HG03457 (cell line): ENCODE measurements around the gene CERS2.
"Not testable (repeated sequence)": the region's sequence is repeated elsewhere in the genome, so short reads cannot be mapped to it uniquely, and the experiment has no call there.

Experiments
- ATAC-seq: cut with Tn5 transposase; IDR thresholded peaks from one replicate; pipeline ENCODE4 v1.9.1; 2021; ENCODE audit warnings: moderate number of reproducible peaks; ENCODE audit not compliant: unreplicated experiment

The CERS2 gene

DNA sequence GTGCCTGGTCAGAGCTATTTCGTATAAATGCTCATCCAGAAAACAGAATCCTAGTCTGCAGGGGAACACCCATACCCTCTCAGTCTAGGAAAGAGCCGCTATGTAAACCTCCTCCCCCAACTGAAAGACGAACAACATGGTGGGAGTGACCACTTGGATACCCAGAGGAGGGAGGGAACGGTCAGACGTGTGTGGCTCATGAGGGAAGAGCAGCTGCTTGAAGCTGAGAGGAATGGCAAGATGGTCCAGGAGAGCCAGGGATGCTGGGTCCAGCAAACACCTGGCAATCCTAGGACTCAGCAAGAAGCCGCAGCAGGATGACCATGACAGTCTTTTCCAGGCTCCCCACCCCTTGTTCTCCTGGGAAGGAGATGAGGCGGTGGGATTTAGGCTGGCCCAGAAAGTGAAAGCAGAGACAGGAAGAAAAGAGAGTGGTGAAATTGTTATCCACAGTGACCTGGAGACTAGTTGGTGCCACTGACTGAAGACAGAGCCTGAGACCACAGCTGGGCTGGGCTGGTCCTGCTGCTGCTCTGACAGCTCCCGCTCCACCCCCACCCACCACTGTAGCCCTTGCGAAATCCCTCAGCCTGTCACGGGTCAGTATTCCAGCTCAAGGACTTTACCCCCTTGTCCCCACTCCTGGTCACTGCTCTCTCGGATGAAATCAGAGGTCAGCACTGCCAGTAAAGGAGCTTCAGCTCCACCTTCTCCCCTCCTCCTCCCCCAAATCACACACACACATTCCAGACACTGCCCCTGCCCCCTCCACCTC lies 3.6 kb downstream of the CERS2 start:
- ATAC-seq = no peak

DNA sequence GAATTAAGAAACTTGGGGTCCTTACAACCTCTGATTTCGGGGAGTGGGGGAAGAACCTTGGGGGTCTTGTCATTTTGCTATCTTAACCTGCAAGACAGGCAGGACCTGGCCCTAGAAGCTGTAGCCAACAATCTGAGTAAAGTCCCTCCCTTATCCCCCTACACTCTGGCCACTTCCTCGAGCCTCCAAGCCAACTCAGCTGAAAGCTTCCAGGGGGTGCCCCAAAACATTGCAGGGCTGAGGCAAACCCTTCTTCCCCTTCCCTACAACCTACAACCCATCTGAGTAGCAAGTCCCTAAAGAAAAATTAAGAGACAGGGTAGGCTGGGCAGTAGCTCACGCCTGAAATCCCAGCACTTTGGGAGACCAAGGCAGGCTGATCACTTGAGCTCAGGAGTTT lies 5.0 kb downstream of the CERS2 start:
- no peak for ATAC-seq

GRCh38 chr1:150968491-150968890 lies 6.1 kb downstream of the CERS2 start:
- no peak for ATAC-seq

- ATAC-seq = no peak
Measured at GRCh38 chr1:150967936-150968335, 6.7 kb downstream of the CERS2 start.

DNA sequence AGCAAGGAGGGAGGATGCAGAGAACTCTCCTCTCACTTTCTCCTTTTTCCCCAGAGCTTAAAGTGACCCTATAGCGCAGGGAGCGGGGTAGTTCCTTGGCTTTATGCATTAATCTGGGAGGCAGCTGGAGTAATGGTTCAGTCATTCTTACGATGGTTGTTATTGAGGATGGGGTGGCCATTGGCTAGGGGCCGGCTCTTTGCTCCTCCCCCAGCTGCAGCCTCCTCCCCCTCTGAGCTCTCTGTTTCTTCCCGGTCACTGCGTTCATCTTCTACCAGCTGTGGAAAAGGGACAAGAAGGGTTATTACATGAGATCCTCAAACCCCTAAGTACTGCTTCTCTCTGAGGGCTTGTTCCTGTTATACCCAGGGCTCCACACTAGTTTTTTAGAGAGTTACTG lies 8.6 kb downstream of the CERS2 start:
- no peak for ATAC-seq

GRCh38 chr1:150965605-150966004 lies 9.0 kb downstream of the CERS2 start:
- ATAC-seq = no peak

DNA sequence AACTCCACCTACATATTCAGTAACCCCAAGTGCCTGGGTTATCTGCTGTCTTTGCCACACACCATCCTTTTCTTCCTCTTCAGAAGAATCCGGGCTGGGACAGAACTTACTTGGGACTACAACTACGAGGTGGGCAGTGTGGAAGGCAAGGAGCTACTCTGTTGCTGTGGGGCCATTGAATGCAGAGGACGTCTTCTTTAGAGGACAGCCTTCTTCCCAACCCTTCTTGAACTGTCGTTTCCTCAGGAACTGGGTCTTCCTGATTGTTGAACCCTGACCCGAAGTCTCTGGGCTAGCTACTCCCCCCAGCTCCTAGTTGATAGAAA lies 10.5 kb downstream of the CERS2 start:
- no peak for ATAC-seq

DNA sequence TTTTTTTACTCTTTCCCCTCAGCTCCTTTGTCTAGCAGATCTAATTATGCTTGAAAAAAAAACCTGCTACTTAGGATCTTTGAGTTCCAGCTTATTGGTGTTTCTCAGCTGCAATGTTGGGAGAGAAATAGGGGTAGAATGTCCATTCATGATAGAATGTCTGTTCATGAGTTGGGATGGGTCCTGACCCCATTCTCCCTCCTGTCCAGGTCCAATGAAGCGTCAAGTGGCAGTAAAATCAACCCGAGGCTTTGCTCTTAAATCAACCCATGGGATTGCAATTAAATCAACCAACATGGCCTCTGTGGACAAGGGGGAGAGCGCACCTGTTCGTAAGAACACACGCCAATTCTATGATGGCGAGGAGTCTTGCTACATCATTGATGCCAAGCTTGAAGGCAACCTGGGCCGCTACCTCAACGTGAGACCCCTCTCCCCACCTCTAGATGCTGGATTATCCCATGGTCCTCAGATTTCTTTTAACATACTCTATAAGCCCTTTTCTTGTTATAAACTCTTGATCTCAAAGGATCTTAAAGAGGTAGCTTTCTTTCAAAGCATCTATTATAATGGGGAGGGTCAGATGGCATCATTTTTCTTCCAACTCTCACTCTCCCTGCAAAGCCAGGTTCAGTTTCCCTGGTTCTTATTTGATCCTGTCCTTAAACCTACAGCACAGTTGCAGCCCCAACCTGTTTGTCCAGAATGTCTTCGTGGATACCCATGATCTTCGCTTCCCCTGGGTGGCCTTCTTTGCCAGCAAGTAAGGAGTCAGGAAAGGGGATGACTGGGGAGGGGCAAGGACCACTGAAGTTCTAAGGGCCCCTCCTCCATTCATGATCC lies 11.1 kb downstream of the CERS2 start:
- ATAC-seq = no peak

- no peak for ATAC-seq
Measured at GRCh38 chr1:150961756-150962155, 12.9 kb downstream of the CERS2 start.

GRCh38 chr1:150960646-150961045 lies 14.0 kb downstream of the CERS2 start:
- ATAC-seq = no peak

DNA sequence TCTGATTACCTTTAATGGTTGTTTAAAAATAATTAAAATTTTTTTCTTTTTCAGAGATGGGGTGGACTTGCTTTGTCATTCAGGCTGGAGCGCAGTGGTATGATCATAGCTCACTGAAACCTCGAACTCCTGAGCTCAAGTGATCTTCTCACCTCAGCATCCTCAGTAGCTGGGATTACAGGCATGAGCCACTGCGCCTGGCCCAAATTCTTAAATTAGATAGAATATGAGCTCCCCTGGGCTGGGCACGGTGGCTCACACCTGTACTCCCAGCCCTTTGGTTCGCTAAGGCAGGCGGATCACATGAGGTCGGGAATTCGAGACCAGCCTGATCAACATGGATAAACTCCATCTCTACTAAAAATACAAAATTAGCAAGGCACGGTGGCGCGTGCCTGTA lies 17.0 kb downstream of the CERS2 start:
- ATAC-seq = no peak

DNA sequence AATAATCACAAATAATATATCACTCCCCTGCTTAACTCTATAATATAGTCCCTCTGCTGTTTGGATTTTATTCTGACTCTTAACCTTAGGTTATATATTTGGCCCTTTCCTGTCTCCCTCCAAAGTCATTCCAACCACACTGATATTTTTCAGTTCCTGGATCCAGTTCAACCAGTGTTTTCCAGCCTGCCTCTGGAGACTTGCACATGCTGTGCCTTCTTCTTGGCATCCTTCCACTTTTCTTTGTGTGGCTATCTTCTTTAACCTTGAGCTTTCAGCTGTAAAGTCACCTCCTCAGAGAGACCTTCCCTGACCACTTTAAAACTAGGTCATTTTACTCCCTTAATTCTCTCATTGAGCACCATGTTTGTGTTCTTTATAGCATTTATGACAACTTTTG lies 19.4 kb downstream of the CERS2 start:
- ATAC-seq = no peak

GRCh38 chr1:150954708-150955107 lies 19.9 kb downstream of the CERS2 start:
- no peak for ATAC-seq

DNA sequence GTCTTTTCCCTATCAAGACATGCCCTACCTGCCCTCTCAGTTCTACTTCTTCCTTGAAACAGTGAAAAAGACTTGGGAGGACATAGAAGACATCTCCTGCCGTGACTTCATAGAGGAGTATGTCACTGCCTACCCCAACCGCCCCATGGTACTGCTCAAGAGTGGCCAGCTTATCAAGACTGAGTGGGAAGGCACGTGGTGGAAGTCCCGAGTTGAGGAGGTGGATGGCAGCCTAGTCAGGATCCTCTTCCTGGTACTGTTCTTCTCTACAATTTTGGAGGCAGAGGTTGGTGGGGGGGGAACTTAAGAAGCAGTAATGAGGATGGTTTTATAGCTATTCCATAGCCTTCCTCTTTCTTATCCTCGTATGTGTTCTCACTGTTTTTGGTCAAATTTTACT lies 29.8 kb downstream of the CERS2 start:
- ATAC-seq = no peak

GRCh38 chr1:150931773-150932172 lies 42.9 kb downstream of the CERS2 start:
- no peak for ATAC-seq

DNA sequence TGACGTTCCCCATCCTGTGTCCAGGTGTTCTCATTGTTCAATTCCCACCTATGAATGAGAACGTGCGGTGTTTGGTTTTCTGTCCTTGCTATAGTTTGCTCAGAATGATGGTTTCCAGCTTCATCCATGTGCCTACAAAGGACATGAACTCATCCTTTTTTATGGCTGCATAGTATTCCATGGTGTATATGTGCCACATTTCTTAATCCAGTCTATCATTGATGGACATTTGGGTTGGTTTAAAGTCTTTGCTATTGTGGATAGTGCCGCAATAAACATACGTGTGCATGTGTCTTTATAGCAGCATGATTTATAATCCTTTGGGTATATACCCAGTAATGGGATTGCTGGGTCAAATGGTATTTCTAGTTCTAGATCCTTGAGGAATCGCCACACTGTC lies 45.9 kb downstream of the CERS2 start:
- not testable (repeated sequence) for ATAC-seq

DNA sequence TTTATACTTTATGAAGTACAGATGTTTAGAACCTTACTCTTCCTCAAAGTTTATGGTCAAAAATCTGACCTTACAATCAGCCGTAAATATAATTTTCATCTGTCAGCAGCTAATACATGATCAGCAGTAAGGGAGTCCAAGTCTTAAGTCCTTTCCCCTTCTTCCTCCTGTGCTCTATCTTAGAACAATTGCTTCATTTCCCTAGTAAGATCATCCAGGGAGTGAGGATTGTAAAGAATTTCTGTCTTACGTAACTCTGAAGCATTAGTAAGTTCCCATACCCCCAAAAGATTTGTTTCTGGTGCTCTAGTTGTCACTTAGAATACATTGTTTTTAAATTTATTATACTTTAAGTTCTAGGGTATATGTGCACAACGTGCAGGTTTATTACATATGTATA lies 46.3 kb downstream of the CERS2 start:
- ATAC-seq = no peak

DNA sequence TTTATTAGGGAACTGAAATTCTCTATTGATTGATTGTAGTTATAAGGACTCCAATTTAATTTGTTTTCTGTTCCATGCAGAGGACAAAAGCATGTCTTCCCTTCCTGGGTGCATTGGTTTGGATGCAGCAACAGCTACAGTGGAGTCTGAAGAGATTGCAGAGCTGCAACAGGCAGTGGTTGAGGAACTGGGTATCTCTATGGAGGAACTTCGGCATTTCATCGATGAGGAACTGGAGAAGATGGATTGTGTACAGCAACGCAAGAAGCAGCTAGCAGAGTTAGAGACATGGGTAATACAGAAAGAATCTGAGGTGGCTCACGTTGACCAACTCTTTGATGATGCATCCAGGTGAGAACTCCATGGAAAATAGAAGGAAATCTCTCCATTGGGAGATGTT lies 47.0 kb downstream of the CERS2 start:
- ATAC-seq = no peak

DNA sequence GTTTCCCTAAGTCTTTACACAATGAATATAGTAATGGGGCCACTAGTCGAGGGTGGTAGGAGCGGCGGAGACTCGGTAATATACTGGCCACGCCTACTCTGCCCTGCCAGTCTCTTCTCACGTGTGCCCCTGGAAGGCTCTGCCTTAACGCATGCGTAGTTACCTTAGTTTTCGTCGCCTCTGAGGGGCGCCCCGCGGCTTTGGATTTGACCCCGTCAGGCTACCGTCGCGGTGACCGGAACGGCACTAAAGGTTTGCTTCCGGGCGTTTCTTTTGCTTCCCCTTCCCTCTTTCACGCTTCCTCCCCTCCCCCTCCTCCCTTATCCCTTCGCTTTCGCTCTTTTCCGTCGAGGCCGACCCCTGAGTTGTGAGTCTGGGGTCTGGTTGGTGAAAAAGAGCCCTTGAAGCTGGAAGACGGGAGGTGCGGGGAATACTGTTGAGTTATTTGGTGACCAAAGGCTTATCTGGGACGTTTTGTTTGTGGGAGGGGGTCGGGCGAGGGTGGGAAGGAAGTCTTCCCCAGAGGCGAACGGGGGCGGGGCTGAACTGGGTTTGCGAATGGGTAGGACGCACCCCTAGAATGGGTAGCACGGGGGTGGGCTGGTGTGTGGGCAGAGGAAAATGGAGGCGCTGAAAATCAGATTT lies 48.4 kb downstream of the CERS2 start, which contains the start of gene SETDB1:
Gene SETDB1, plus strand, starts transcription at position 267 of the 645 bp plus-strand sequence. CDS start 1,352 bp downstream, outside the sequence.
- ATAC-seq = peak; percentile 67

- ATAC-seq = no peak
Measured at GRCh38 chr1:150925080-150925479, 49.6 kb downstream of the CERS2 start.

GRCh38 chr1:150922519-150922975 lies 52.1 kb downstream of the CERS2 start:
- ATAC-seq = no peak

DNA sequence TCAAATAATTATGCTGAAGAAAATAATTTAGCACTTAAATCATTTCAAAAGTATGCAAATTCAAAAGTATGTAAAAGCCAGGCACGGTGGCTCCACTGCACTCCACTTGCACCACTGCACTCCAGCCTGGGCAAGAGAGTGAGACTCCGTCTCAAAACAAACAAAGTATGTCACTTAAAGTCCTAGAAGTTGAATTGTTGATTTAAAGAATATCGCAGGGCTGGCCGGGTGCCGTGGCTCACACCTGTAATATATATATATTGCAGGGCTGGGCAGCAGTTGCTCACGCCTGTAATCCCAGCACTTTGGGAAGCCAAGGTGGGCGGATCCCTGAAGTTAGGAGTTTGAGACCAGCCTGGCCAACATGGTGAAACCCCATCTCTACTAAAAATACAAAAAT lies 57.2 kb downstream of the CERS2 start:
- no peak for ATAC-seq
